GM21786 (cell line): ENCODE measurements around the gene RUNX2.

Source experiments
- ATAC-seq: cut with Tn5 transposase; IDR thresholded peaks from one replicate; pipeline ENCODE4 v1.9.1; 2021; ENCODE audit not compliant: unreplicated experiment

Gene RUNX2

DNA sequence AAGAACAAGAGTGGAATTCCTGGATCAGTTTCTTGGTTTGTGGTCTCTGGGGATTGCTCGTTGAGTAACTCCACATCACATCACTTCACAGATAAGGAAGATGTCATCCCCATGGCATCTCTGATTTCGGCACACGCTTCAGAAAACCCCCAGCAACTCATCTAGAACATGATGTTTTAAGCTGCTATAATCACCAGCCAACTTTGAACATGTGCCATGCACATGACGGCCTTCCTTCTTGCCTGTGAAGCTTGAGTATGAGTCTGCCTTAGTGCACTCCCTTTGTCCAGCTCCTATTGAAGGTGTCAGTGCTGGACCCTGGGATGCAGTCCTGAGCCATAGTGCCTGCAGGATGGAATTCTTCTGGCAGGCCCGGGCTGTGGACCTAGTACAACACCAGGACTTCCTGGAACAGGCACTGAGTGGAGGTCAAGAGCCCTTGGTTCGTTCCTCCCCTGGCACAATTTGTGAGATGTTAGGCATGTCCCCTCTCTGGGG lies 281.1 kb downstream of the RUNX2 start:
- ATAC-seq, result no peak

DNA sequence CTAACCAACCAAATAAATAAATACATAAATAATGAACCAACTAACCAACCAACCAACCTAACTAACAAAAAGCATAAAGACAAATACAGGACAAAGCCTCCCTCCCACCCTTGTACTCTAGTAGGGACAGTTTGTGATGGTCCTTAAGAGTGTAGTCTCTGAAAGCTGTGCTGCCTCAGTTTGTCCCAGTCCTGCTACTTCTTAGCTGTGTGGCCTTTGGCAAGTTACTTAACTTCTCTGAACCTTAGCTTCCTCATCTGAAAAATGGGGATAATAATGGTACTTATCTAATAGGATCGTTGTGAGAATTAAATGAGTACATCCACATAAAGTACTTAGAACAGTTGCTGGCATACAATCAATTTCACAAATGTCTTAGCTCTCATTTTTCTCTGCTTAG lies 282.2 kb downstream of the RUNX2 start:
- ATAC-seq, result no peak

- no peak for ATAC-seq
These were observed 282.7 kb downstream of the RUNX2 start for GRCh38 chr6:45610832-45611231.

- no peak for ATAC-seq
These were observed 283.4 kb downstream of the RUNX2 start for GRCh38 chr6:45611491-45611890.

- ATAC-seq, result no peak
These were observed 285.5 kb downstream of the RUNX2 start for GRCh38 chr6:45613656-45614055.

DNA sequence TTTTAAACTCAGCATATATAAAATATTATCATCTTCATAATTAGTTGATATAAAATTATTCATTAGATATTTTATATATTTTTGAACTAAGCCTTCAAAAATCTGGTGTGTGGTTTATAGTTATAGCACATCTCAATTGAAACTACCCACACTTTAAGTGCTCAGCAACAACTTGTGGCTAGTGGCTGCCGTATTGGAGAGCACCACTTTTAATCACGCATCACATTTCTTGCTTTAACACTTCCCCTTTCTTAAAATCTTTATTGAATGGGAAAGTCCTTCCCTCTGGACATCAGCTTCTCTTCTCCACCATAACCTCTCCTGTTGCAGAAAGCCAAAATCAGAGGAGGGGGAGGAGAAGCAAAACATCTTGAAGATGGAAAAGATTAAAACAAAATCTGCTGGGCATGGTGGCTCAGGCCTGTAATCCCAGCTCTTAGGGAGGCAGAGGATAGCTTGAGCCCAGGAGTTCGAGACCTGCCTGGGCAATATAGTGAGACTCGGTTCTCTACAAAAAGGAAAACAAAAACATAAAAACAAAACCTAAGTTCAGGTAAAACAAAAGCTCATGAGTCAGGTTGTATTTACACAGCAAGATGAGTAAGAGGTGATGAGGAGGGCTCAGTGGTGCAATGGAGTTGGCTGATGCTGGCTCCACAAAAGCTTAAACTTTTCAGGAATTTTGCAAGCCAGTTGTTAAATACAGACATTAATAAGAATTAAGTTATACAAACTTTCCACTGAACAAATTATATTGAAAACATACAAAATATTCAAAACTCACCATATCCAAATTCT lies 286.6 kb downstream of the RUNX2 start:
- no peak for ATAC-seq

GRCh38 chr6:45616209-45616608 lies 288.1 kb downstream of the RUNX2 start:
- no peak for ATAC-seq

GRCh38 chr6:45617441-45617840 lies 289.3 kb downstream of the RUNX2 start:
- ATAC-seq, result no peak

DNA sequence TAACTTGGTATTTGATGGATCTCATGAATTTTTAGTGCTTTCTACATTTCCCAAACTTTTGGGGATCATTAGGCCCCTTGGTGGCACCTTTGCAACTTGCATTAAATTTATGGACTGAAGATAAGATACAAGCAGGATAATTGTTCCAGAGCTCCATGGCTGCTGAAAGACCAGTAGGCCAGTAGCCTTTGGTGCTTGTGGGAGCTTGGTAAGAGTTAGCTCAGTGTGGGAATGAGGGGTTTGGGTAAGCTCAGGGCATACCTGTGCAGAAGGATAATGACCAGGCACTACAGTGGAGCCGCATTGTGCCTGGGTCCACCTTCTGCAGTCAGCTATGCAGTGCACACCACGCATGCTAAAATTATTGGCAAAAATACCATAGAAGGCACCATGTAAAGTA lies 290.1 kb downstream of the RUNX2 start:
- no peak for ATAC-seq

GRCh38 chr6:45619211-45619760 lies 291.2 kb downstream of the RUNX2 start:
- no peak for ATAC-seq

- no peak for ATAC-seq
These were observed 291.9 kb downstream of the RUNX2 start for GRCh38 chr6:45619994-45620471.

DNA sequence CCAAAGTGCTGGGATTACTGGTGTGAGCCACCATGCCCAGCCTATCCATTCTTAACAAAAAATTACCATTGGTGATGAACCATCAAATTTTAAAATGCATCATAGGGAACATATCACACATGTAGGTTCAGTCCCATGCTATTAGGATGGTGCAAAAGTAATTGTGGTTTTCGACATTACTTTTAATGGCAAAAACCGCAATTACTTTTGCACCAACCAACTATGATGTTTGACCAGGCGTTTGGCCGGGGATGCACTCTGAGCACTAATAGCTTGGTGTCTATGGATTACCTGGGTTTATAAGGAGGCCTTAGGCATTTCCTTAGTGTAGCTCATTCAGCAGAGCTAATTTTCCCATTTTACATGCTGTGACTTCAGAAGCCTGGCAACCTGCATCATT lies 296.1 kb downstream of the RUNX2 start:
- ATAC-seq, result no peak

GRCh38 chr6:45625191-45625664 lies 297.1 kb downstream of the RUNX2 start:
- no peak for ATAC-seq

GRCh38 chr6:45626087-45626891 lies 298.2 kb downstream of the RUNX2 start:
- no peak for ATAC-seq

- no peak for ATAC-seq
These were observed 302.2 kb downstream of the RUNX2 start for GRCh38 chr6:45630314-45630713.

DNA sequence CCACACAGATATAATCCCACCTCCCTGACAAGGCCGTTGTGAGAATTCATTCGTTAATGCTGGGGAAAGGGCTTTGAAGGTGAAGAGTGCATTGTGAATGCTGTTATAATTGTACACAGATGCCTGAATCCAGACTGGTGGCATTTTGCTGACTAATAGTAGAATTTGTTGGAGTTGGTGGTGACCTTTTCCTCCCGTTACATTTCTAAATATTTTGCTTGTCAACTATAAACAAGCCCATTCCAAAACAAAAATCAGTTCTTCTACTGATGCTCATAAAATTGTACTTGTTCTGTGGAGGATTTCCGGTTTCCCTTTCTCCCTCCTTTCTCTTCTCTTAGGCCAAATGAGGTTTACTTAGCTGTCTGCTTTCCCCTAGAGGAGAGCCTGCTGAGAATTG lies 302.7 kb downstream of the RUNX2 start:
- no peak for ATAC-seq

DNA sequence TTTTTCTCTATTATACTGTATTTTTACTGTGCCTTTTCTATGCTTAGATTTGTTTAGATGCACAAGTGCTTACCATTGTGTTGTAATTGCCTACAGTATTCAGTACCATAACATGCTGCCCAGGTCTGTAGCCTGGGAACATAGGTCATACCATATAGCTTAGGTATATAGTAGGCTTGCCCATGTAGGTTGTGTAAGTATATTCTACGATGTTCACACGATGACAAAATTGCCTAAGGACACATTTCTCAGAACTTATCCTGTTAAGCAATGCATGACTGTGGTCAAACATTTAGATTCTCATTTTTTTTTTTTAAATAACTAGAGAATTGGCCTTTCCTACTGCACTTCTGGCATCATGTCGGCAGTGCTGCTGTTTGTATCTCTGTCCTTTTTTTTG lies 303.3 kb downstream of the RUNX2 start:
- no peak for ATAC-seq

DNA sequence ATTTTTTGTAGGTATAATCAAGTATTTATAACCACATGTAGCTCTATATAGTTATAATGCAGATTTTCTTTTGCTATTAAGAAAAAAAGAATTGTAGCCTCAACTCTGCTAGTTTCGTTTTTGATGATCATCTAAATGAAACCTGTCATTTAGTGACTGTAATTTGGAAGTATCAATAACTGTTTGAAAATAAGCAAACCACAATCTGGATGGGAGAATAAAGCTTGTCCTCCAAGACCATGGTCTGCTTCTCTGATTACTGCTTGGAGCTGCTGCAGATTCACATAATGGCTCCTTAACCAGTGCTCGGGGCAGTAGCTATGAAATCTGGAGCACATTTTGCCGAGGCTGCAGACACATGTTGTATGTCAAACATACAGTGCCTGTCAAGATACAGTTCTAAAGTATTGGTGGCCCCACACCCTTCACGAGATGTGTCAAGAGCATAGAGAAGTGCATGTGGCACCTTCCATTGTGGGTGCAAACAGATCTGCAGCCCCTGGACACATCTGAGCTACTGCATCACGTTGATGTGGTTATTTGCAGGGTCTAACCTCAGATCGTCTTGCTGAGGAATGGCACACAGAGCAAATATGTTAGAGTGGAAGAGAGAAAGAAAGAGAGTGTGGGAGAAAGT lies 305.3 kb downstream of the RUNX2 start:
- ATAC-seq, result no peak

DNA sequence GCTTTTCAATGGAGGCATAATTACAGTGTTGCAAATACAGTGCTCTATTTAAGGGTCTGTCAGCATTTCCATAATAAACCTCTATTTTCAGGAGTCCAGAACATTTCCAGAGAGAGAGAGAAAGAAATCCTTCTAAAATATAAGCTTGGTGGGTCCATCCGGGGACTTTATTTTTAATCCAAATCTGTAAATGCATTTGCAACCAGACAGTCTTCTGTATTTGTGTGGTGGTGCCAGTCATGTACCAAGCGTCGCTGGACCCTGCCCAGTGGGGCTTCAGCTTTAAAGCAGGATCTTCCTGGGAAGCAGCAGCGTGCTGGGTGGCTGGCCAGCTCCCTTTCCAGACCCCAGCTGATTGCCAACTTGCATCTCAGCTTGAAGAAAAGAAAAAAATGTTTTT lies 306.1 kb downstream of the RUNX2 start:
- no peak for ATAC-seq

DNA sequence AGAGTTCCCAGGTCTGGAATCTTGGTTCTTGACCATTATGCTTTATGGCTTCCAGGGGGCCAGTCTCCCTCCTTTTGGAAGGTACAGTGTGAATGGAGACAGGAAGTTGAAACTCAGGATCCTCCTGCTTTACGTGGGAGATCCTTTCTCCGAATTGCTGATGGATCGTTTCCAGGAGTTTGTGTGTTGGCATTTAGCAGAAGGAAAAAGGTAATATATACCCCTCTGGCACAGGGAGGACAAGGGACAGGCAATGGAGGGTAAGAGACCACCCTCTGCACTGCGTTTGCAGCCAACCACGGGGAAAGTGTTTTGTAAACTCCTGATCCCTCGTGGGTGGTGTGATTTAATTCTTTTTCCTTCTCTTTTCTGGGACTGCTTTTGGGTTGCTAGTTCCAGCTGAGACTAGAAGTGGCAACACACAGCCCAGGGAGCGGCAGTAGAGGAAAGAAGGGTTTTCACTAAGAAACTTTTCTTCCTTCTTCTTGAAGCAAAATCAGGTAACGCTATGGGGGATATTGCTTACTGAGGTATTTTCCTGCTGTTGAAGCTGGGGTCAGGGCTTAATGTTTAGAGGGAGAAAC lies 307.2 kb downstream of the RUNX2 start:
- no peak for ATAC-seq

DNA sequence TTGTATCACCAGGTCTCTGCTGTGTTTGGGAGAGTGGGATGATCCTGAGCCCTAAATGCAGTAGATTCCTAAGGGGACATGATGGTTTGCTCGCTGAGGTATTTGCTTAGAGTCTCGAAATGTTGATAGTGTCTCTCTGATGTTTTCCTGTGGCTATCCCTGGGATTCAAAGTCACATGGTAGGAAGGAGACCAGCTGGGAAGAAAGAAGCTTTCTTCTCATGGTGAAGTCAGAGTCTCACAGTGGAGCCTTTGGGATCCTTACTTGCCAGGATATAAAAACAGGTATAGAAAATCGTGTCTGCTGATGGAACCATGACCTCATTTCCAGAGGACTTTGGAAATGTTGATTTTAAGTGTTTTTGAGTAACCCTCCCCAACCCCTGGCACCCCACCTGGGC lies 308.9 kb downstream of the RUNX2 start:
- no peak for ATAC-seq
